HepG2 (cell line): Measurements from ENCODE around the gene ABCB8. TPM values are rescaled to one million over a fixed set of nuclear protein-coding genes. Genes with fewer than 3 reads are reported as not detected.

Experiments used
- AHR ChIP-seq: IDR thresholded peaks from 2 replicates; pipeline ENCODE4 v1.6.1; 2018; ENCODE audit warnings: missing genetic modification reagents, missing compliant biosample characterization
- CCDC6 ChIP-seq: sonication (generic); formaldehyde crosslinking; IDR thresholded peaks from 2 replicates; pipeline ENCODE4 v1.8.1; 2022; ENCODE audit warnings: mild to moderate bottlenecking, missing genetic modification reagents, moderate library complexity
- ETS1 ChIP-seq: sonication (generic); formaldehyde crosslinking; IDR thresholded peaks from 2 replicates; pipeline ENCODE4 v1.4.0; 2020; ENCODE audit warnings: missing genetic modification reagents
- HOXA7 ChIP-seq: sonication (generic); formaldehyde crosslinking; IDR thresholded peaks from 2 replicates; pipeline ENCODE4 v1.8.1; 2022; ENCODE audit warnings: mild to moderate bottlenecking, missing genetic modification reagents, moderate library complexity
- IKZF5 ChIP-seq: IDR thresholded peaks from 2 replicates; pipeline ENCODE4 v1.6.1; 2018; ENCODE audit warnings: missing genetic modification reagents, mild to moderate bottlenecking, missing compliant biosample characterization
- JUNB ChIP-seq: sonication (generic); formaldehyde crosslinking; IDR thresholded peaks from 2 replicates; pipeline ENCODE4 v1.8.0; 2022; ENCODE audit warnings: missing genetic modification reagents, mild to moderate bottlenecking, borderline replicate concordance
- MLLT10 ChIP-seq: sonication (generic); formaldehyde crosslinking; IDR thresholded peaks from 2 replicates; pipeline ENCODE4 v1.4.0; 2020; ENCODE audit warnings: missing genetic modification reagents
- NFIB ChIP-seq: sonication (generic); formaldehyde crosslinking; IDR thresholded peaks from 2 replicates; pipeline ENCODE4 v1.9.0; 2021; ENCODE audit warnings: missing genetic modification reagents, mild to moderate bottlenecking, borderline replicate concordance
- SETDB1 ChIP-seq: sonication (generic); formaldehyde crosslinking; IDR thresholded peaks from 2 replicates; pipeline ENCODE4 v1.5.1; 2020; ENCODE audit warnings: missing genetic modification reagents, mild to moderate bottlenecking, borderline replicate concordance
- TBX2 ChIP-seq: sonication (generic); formaldehyde crosslinking; IDR thresholded peaks from 2 replicates; pipeline ENCODE4 v1.5.0; 2020; ENCODE audit warnings: missing genetic modification reagents, mild to moderate bottlenecking, borderline replicate concordance
- ZBTB7A ChIP-seq: sonication (generic); formaldehyde crosslinking; IDR thresholded peaks from 2 replicates; pipeline ENCODE4 v1.8.0; 2022; ENCODE audit warnings: mild to moderate bottlenecking, missing genetic modification reagents
- ZFAT ChIP-seq: sonication (generic); formaldehyde crosslinking; conservative IDR thresholded peaks from 2 replicates; pipeline ENCODE4 v1.8.1; 2023; ENCODE audit warnings: missing genetic modification reagents, inconsistent platforms
- ZNF296 ChIP-seq: sonication (generic); formaldehyde crosslinking; conservative IDR thresholded peaks from 2 replicates; pipeline ENCODE4 v1.5.0; 2020; ENCODE audit warnings: mild to moderate bottlenecking, missing genetic modification reagents
- ZNF414 ChIP-seq: sonication (generic); formaldehyde crosslinking; IDR thresholded peaks from 2 replicates; pipeline ENCODE4 v1.5.0; 2020; ENCODE audit warnings: missing genetic modification reagents
- ZNF574 ChIP-seq: sonication (generic); formaldehyde crosslinking; IDR thresholded peaks from 2 replicates; pipeline ENCODE4 v1.4.0; 2020; ENCODE audit warnings: missing genetic modification reagents
- ZNF646 ChIP-seq: sonication (generic); formaldehyde crosslinking; IDR thresholded peaks from 2 replicates; pipeline ENCODE4 v1.9.0; 2021; ENCODE audit warnings: mild to moderate bottlenecking, missing genetic modification reagents
- ZNF7 ChIP-seq: IDR thresholded peaks from 2 replicates; pipeline ENCODE4 v1.6.1; 2016; ENCODE audit warnings: missing biosample characterization, missing genetic modification reagents
- polyA plus RNA-seq, 8 experiments: library from polyadenylated mRNA; depleted of rRNA in 3 of 8; stranded (reverse) in 7 of 8; unstranded in 1 of 8; fragments of >200 nt; fragmentation: Illumina TruSeq in 4 of 8; extraction: Trizol in 4 of 8; gene quantifications; 2 replicates each; pipeline versions ENCODE4 v1.2.1 to v1.2.3, GENCODE V29; 2011 to 2016; ENCODE audit warnings: low read depth in 4 of 8, missing spikeins in 1 of 8, mixed read lengths in 1 of 8; ENCODE audit not compliant: insufficient read depth in 1 of 8
- total RNA-seq, 5 experiments: library from RNA; depleted of rRNA; stranded (reverse); fragments of >200 nt; fragmentation: Illumina TruSeq; extraction: Trizol; gene quantifications; 2 replicates each; pipeline ENCODE4 v1.2.3, GENCODE V29; 2016; ENCODE audit warnings: low read depth in 1 of 5

ABCB8 gene
- total and polyA plus RNA-seq, 2 of the 13 experiments (the other 11 are each of a cell fraction or from before 2014, with no cell fraction given), result 6.6 to 16.7 TPM

GRCh38 chr7:151057989-151058780 is 29.9 kb downstream of the ABCB8 start (continued):
- TF ChIP-seq ZNF574 (peak; percentile 93), ZNF7 (no peak), CCDC6 (CRISPR knock-in tag) (peak; percentile 83), ZNF296 (no peak), NFIB (CRISPR knock-in tag) (no peak), ZNF646 (CRISPR knock-in tag) (no peak), JUNB (CRISPR knock-in tag) (no peak), ZFAT (CRISPR knock-in tag) (no peak), IKZF5 (CRISPR knock-in tag) (peak; percentile 46; the same call in 1 of the 2 replicates), MLLT10 (CRISPR knock-in tag) (no peak), HOXA7 (no peak), AHR (CRISPR knock-in tag) (no peak), ZNF414 (CRISPR knock-in tag) (no peak), ZBTB7A (0 out of 2 replicates have a peak, but pooled peaks have one; percentile 33), TBX2 (peak; percentile 68; the same call in 1 of the 2 replicates), SETDB1 (CRISPR knock-in tag) (no peak), ETS1 (CRISPR knock-in tag) (no peak)
